GM12878 (cell line): Measurements from ENCODE around the gene EYA4. TPM values are rescaled to one million over a fixed set of nuclear protein-coding genes. Genes with fewer than 3 reads are reported as not detected.

Experiments used
- ATAC-seq: fragments of 200-7000 bp; cut with Tn5 transposase; 3 replicates; pipeline ENCODE4 v1.9.1; 2020; ENCODE audit warnings: mild to moderate bottlenecking, moderate library complexity
- BruUV-seq: library from RNA; stranded (reverse); fragments of 400-500 nt; replicated peaks from 2 replicates; lab custom pipeline; 2021; lab: Mats Ljungman, UMichigan
- CTCF ChIA-PET: fragments of 300-600 bp; sonication (Branson Sonifier 250); formaldehyde crosslinking; extraction: SDS; loops from one replicate; lab custom pipeline; 2021; ENCODE audit warnings: inconsistent platforms; lab: Yijun Ruan, JAX
- POLR2A ChIA-PET: fragments of 350-600 bp; formaldehyde crosslinking; extraction: SDS; loops from one replicate; lab custom pipeline; 2021; ENCODE audit warnings: inconsistent platforms; lab: Charles Lee
- RAD21 ChIA-PET: fragments of 300-600 bp; sonication (Branson Sonifier 250); formaldehyde crosslinking; loops from one replicate; lab custom pipeline; 2023; ENCODE audit warnings: antibody characterized with exemption; ENCODE audit not compliant: unreplicated experiment; lab: Charles Lee
- SMC1A ChIA-PET: fragments of 300-600 bp; sonication (Branson Sonifier 250); formaldehyde crosslinking; loops from one replicate; lab custom pipeline; 2023; ENCODE audit not compliant: unreplicated experiment, uncharacterized antibody; lab: Charles Lee
- DNase-seq: peaks from one replicate; pipeline ENCODE4 v3.0.0-alpha.2; 2011; ENCODE audit warnings: low read depth, low spot score
- FAIRE-seq: peaks from 3 replicates; lab custom pipeline; 2011; peaks lifted over from hg19 to GRCh38; lab: Jason Lieb, UNC
- H2AFZ ChIP-seq: 2 replicates; pipeline ENCODE4 v1.6.0; 2011; ENCODE audit warnings: low read depth, low read length, control low read depth; ENCODE audit not compliant: control insufficient read depth
- H3K27ac ChIP-seq: 2 replicates; pipeline ENCODE4 v1.5.1; 2011; ENCODE audit warnings: control low read depth; ENCODE audit not compliant: control insufficient read depth, insufficient read depth
- H3K27me3 ChIP-seq, 2 experiments: replicated peaks in 1 of 2; 2 replicates each; pipeline versions ENCODE4 v1.6.0 to v1.6.1; 2011; ENCODE audit warnings: low read length in 1 of 2; ENCODE audit not compliant: control insufficient read depth in 2 of 2, insufficient read depth in 2 of 2
- H3K36me3 ChIP-seq, 2 experiments: 2 replicates each; pipeline ENCODE4 v1.5.1; 2011; ENCODE audit warnings: low read length in 1 of 2; ENCODE audit not compliant: control insufficient read depth in 2 of 2, insufficient read depth in 2 of 2
- H3K4me1 ChIP-seq: 2 replicates; pipeline ENCODE4 v1.6.1; 2011; ENCODE audit warnings: mild to moderate bottlenecking, low read length, moderate library complexity, mixed read lengths; ENCODE audit not compliant: control insufficient read depth, insufficient read depth
- H3K4me2 ChIP-seq: 2 replicates; pipeline ENCODE4 v1.6.0; 2011; ENCODE audit warnings: control low read depth; ENCODE audit not compliant: control insufficient read depth, insufficient read depth
- H3K4me3 ChIP-seq: fragments of 200-600 bp; sonication (generic); 2 replicates; pipeline ENCODE4 v1.5.1; 2016
- H3K79me2 ChIP-seq: 2 replicates; pipeline ENCODE4 v1.6.0; 2011; ENCODE audit warnings: low read length; ENCODE audit not compliant: control insufficient read depth, insufficient read depth
- H3K9ac ChIP-seq: 2 replicates; pipeline ENCODE4 v1.8.0; 2011; ENCODE audit warnings: low read length, control low read depth, mixed read lengths; ENCODE audit not compliant: control insufficient read depth, insufficient read depth
- H3K9me3 ChIP-seq: replicated peaks from 3 replicates; pipeline ENCODE4 v1.5.1; 2011; ENCODE audit warnings: mild to moderate bottlenecking, low read length; ENCODE audit not compliant: control insufficient read depth, insufficient read depth
- H4K20me1 ChIP-seq: 2 replicates; pipeline ENCODE4 v1.6.0; 2011; ENCODE audit not compliant: control insufficient read depth, insufficient read depth
- CHD4 ChIP-seq: fragments of 200-600 bp; sonication (generic); IDR thresholded peaks from 2 replicates; pipeline ENCODE4 v1.6.1; 2016; ENCODE audit warnings: mild to moderate bottlenecking
- GATAD2B ChIP-seq: fragments of 450-650 bp; conservative IDR thresholded peaks from 2 replicates; pipeline ENCODE4 v1.6.1; 2017; ENCODE audit warnings: low read depth, mild to moderate bottlenecking, moderate library complexity
- KLF5 ChIP-seq: fragments of 450-650 bp; IDR thresholded peaks from 2 replicates; pipeline ENCODE4 v1.6.1; 2014; ENCODE audit warnings: mild to moderate bottlenecking; ENCODE audit not compliant: partially characterized antibody
- NR2C1 ChIP-seq: fragments of 450-650 bp; IDR thresholded peaks from 2 replicates; pipeline ENCODE4 v1.6.1; 2017; ENCODE audit warnings: antibody characterized with exemption, mild to moderate bottlenecking, moderate library complexity
- PAX8 ChIP-seq: fragments of 450-650 bp; IDR thresholded peaks from 2 replicates; pipeline ENCODE4 v1.6.1; 2017; ENCODE audit warnings: mild to moderate bottlenecking, moderate library complexity
- RFX5 ChIP-seq: IDR thresholded peaks from 2 replicates; pipeline ENCODE4 v1.6.1; 2011; ENCODE audit warnings: low read depth, low read length, improper control_type of control experiment
- STAT1 ChIP-seq: fragments of 450-650 bp; conservative IDR thresholded peaks from 2 replicates; pipeline ENCODE4 v1.6.1; 2014; ENCODE audit warnings: antibody characterized with exemption, mild to moderate bottlenecking
- TBL1XR1 ChIP-seq: IDR thresholded peaks from 2 replicates; pipeline ENCODE4 v1.6.1; 2012; ENCODE audit warnings: low read depth, low read length, improper control_type of control experiment
- ZNF217 ChIP-seq: fragments of 450-650 bp; IDR thresholded peaks from 2 replicates; pipeline ENCODE4 v1.6.1; 2017; ENCODE audit warnings: antibody characterized with exemption, mild to moderate bottlenecking
- ZNF687 ChIP-seq: fragments of 450-650 bp; IDR thresholded peaks from 2 replicates; pipeline ENCODE4 v1.6.1; 2017; ENCODE audit warnings: mild to moderate bottlenecking, moderate library complexity
- ZSCAN29 ChIP-seq: fragments of 450-650 bp; IDR thresholded peaks from 2 replicates; pipeline ENCODE4 v1.6.1; 2017; ENCODE audit warnings: mild to moderate bottlenecking, moderate library complexity
- WGBS: methylation state at CpG from one replicate; pipeline ENCODE4 v1.1.6; 2016; ENCODE audit warnings: low lambda C conversion rate; ENCODE audit not compliant: insufficient replicate concordance, insufficient coverage; ENCODE audit errors: missing lambda C conversion rate; 5-methylcytosine and 5-hydroxymethylcytosine counted together
- in situ Hi-C: fragments of 300-500 bp; cut with MboI; formaldehyde crosslinking; loops from 9 replicates; pipeline ENCODE4 v1.14.3; 2018; ENCODE audit warnings: mixed read lengths
- intact Hi-C: fragments of 100-400 bp; cut with micrococcal nuclease; formaldehyde crosslinking; loops from one replicate; pipeline ENCODE4 v1.14.2; 2022; ENCODE audit not compliant: unreplicated experiment
- polyA plus RNA-seq, 11 experiments: library from polyadenylated mRNA; depleted of rRNA in 4 of 11; unstranded in 6 of 11; stranded (reverse) in 5 of 11; fragments of >200 nt; fragmentation: Nextera tagmentation in 4 of 11; fragmentation: Illumina TruSeq in 1 of 11; extraction: Ambion mirVana in 4 of 11; extraction: Trizol in 1 of 11; gene quantifications; 1 replicate in 1 of 11; 2 replicates in 10 of 11; pipeline versions ENCODE4 v1.2.1 to v1.2.3, GENCODE V29; 2011 to 2016; ENCODE audit warnings: inconsistent platforms in 2 of 11, missing spikeins in 2 of 11, low read depth in 1 of 11
- total RNA-seq, 4 experiments: library from RNA; depleted of rRNA in 3 of 4; stranded (reverse); fragments of >200 nt in 3 of 4; fragmentation: Illumina TruSeq in 1 of 4; extraction: Trizol in 1 of 4; gene quantifications; 2 replicates each; pipeline versions ENCODE4 v1.2.1 to v1.2.3, GENCODE V29; 2013 to 2021
- TF ChIP-seq, protein P1 (sequence below): fragments of 150-350 bp; IDR thresholded peaks from 2 replicates; pipeline ENCODE4 v1.6.1; 2016; ENCODE audit warnings: low read depth, low read length

Gene EYA4
- total and polyA plus RNA-seq, 10 of the 15 experiments (the other 5 are each of a cell fraction or from before 2014, with no cell fraction given), result 0.02 TPM; not detected in 9

DNA sequence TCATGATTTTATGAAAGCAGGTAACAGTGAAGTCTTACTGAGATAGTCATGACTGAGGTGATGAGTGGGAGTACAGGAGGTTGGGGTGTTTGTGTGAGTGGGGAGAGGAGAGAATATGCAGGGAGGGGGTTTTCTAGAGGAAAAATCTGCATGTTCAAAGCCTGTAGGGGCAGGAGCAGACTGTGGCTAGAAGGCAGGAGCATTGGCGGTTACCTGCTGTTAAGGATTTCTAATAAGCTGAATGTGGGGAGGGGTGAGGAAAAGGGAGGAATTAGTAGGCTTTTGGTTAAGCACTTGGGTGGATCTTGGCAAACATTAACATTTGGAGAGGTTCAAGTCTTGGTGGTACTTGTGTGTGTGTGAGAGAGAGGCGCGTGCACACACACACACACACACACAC lies 70.8 kb downstream of the EYA4 start:
- H3K27ac ChIP-seq, result no peak overlapping the region
- SMC1A ChIA-PET, result interaction anchor here (0.7 kb wide), 1 partner anchor 12 kb away, joined by 3 read pairs; no protein-coding TSS in a partner anchor
- H3K4me1 ChIP-seq, result no peaks in the 10 kb centered on the region
- POLR2A ChIA-PET, result no interaction called here
- 0 out of 4 replicates have a peak, but pooled peaks cover 0 to 2% of the 10 kb centered on the region in 2 experiments for H3K27me3 ChIP-seq
- BruUV-seq, result no TSS peak
- in situ Hi-C loops, result no loop called here
- no peak overlapping the region for H3K9ac ChIP-seq
- H2AFZ ChIP-seq, result no peak overlapping the region
- CTCF ChIA-PET, result no interaction called here
- no peaks in the 10 kb centered on the region for H3K36me3 ChIP-seq
- 40% methylated on average over 3 of the region's 3 CpGs for WGBS
- TF ChIP-seq STAT1 (no peak), CHD4 (no peak), ZSCAN29 (no peak), KLF5 (no peak)
- H4K20me1 ChIP-seq, result no peaks in the 10 kb centered on the region
- no peaks in the 10 kb centered on the region for H3K79me2 ChIP-seq
- H3K4me3 ChIP-seq, result no peak overlapping the region
- FAIRE-seq (no peak), ATAC-seq (no peak), DNase-seq (no peak)
- RAD21 ChIA-PET, result no interaction called here
- intact Hi-C loops, result no loop called here
- H3K4me2 ChIP-seq, result no peak overlapping the region
- H3K9me3 ChIP-seq, result no peaks in the 10 kb centered on the region

DNA sequence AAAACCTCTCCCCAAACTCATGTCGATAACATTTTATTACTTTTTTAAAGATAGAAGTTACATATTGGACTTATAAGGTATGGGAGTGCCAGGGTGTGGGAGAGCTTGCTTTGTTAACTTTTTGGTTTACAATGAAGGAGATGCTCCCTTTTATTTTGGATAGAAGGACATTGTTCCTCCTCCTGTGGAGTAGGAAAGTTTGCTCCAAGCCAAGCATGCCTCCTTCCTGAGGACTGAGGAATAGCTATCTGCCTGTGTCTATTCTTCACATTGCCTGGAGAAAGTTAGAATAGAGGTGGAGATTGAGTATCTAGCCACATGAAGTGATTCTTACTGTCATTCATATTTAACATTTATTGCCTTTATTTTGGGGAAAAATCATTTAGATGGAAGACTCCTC lies 71.9 kb downstream of the EYA4 start:
- no peaks in the 10 kb centered on the region for H3K9me3 ChIP-seq
- no peaks in the 10 kb centered on the region for H4K20me1 ChIP-seq
- DNase-seq, result no peak
- in situ Hi-C loops, result no loop called here
- RAD21 ChIA-PET, result no interaction called here
- no peak for ATAC-seq
- intact Hi-C loops, result no loop called here
- H3K4me1 ChIP-seq, result no peaks in the 10 kb centered on the region
- H2AFZ ChIP-seq, result no peak overlapping the region
- no peaks in the 10 kb centered on the region for H3K36me3 ChIP-seq
- no peak overlapping the region for H3K27ac ChIP-seq
- no peak overlapping the region for H3K4me3 ChIP-seq
- POLR2A ChIA-PET, result no interaction called here
- 0% methylated on average over 1 of the region's 1 CpG for WGBS
- H3K9ac ChIP-seq, result no peak overlapping the region
- SMC1A ChIA-PET, result interaction anchor here (0.9 to 1.1 kb wide), 2 partner anchors 12 to 678 kb away, joined by 3 to 4 read pairs; no protein-coding TSS in a partner anchor
- H3K79me2 ChIP-seq, result no peaks in the 10 kb centered on the region
- no TSS peak for BruUV-seq
- no peak for FAIRE-seq
- 0 out of 4 replicates have a peak, but pooled peaks cover 0 to 2% of the 10 kb centered on the region in 2 experiments for H3K27me3 ChIP-seq
- no peak overlapping the region for H3K4me2 ChIP-seq
- CTCF ChIA-PET, result no interaction called here
- no peak for TF ChIP-seq PAX8
- TF ChIP-seq GATAD2B, result no peak
- TF ChIP-seq ZNF687, result no peak
- no peak for TF ChIP-seq ZNF217
- no peak for TF ChIP-seq RFX5
- TF ChIP-seq, protein P1, sequence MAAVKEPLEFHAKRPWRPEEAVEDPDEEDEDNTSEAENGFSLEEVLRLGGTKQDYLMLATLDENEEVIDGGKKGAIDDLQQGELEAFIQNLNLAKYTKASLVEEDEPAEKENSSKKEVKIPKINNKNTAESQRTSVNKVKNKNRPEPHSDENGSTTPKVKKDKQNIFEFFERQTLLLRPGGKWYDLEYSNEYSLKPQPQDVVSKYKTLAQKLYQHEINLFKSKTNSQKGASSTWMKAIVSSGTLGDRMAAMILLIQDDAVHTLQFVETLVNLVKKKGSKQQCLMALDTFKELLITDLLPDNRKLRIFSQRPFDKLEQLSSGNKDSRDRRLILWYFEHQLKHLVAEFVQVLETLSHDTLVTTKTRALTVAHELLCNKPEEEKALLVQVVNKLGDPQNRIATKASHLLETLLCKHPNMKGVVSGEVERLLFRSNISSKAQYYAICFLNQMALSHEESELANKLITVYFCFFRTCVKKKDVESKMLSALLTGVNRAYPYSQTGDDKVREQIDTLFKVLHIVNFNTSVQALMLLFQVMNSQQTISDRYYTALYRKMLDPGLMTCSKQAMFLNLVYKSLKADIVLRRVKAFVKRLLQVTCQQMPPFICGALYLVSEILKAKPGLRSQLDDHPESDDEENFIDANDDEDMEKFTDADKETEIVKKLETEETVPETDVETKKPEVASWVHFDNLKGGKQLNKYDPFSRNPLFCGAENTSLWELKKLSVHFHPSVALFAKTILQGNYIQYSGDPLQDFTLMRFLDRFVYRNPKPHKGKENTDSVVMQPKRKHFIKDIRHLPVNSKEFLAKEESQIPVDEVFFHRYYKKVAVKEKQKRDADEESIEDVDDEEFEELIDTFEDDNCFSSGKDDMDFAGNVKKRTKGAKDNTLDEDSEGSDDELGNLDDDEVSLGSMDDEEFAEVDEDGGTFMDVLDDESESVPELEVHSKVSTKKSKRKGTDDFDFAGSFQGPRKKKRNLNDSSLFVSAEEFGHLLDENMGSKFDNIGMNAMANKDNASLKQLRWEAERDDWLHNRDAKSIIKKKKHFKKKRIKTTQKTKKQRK, result no peak
- no peak for TF ChIP-seq TBL1XR1
- TF ChIP-seq NR2C1, result no peak
